Measurements from ENCODE around the gene FPGS. TPM values are rescaled to one million over a fixed set of nuclear protein-coding genes. Genes with fewer than 3 reads are reported as not detected.

Gene FPGS

Small RNAs within 50 kb of the gene (small RNA-seq; reads per million reads assigned to genes)
- gene RF00019 (ENCODE audit: low read depth) (not detected), gene RNA5SP296 (ENCODE audit: low read depth) (not detected)
